ENCODE measurements around the gene RSPH6A. TPM values are rescaled to one million over a fixed set of nuclear protein-coding genes. Genes with fewer than 3 reads are reported as not detected.

The RSPH6A gene
- total RNA-seq, 4 donors from 2014 or later = 0.38 to 0.68 TPM; not detected in 2

DNA sequence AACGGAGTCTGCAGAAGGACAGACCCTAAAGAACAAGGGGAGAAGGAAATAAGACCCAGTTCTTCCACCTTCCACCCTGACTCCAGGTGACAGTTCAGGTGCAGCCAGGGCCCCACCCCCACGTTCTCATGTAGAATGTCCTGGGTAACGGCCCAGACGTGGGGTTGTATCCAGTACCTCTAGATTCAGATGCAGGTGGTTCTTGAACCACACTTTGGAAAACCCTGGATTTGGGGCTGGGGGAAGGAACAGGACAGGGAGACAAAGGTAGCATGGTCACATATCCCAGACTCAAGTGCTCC, 35.0 kb downstream of the RSPH6A start:
- Histone ChIP-seq H3K4me1 (peaks cover 59% of the 10 kb centered on the region), H3K9me3 (no peaks in the 10 kb centered on the region), H3K36me3 (peaks cover 17% of the 10 kb centered on the region), H3K4me3 (peak overlapping the region; percentile 43), H3K27me3 (no peaks in the 10 kb centered on the region), H3K27ac (no peak overlapping the region)
- no peak for DNase-seq (ENCODE audit: low spot score in 2 of 2)
- TF ChIP-seq POLR2AphosphoS5 (IDR thresholded peaks at IDR 0.05) (no peak), POLR2A (IDR thresholded peaks at IDR 0.05) (no peak), EP300 (IDR thresholded peaks at IDR 0.05) (no peak)
- TF ChIP-seq, protein P1, sequence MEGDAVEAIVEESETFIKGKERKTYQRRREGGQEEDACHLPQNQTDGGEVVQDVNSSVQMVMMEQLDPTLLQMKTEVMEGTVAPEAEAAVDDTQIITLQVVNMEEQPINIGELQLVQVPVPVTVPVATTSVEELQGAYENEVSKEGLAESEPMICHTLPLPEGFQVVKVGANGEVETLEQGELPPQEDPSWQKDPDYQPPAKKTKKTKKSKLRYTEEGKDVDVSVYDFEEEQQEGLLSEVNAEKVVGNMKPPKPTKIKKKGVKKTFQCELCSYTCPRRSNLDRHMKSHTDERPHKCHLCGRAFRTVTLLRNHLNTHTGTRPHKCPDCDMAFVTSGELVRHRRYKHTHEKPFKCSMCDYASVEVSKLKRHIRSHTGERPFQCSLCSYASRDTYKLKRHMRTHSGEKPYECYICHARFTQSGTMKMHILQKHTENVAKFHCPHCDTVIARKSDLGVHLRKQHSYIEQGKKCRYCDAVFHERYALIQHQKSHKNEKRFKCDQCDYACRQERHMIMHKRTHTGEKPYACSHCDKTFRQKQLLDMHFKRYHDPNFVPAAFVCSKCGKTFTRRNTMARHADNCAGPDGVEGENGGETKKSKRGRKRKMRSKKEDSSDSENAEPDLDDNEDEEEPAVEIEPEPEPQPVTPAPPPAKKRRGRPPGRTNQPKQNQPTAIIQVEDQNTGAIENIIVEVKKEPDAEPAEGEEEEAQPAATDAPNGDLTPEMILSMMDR (IDR thresholded peaks at IDR 0.05) = no peak
- WGBS = 46% methylated on average over 4 of the region's 4 CpGs

DNA sequence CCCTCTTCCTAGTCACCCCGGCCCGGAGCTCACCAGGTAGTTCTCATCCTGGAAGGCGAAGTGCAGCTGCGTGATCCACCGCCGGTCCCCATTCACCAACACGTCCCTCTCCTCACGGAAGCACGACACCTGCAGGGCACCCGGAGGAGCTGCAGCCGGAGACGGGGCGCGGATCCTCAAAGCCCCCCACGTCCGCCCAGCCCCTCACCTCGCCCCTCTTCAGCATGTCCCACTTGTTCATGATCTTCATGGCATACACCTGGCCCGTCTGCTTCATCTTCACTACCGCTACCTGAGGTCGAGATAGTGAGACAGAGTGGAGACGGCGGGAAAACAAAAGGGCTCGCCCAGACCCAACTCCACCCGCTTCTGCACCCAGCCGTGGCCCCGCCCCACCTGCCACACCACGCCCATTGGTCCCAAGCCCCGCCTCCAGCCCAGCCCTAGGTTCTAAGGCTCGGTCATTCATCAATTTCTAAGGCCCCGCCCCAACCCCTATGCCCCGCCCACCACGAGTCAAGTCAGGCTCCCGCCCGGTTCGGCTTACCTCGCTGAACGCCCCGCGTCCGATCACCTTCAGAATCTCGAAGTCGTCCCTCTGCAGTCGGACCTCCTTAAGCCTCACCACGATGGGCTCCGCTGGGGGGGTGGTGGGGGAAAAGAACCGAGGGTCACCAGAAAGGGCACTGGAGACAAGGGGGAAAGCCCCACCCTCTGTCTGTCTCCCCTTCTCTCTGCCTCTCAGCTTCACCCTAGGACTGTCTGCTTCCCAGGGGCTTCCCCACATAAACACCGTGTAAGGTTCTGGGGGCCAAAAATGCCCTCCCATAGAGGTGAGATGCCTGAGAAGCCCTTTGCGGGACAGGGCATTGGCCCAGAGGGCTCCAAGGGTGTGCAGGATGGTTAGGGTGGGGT, 35.6 kb downstream of the RSPH6A start:
- no peaks in the 10 kb centered on the region for H3K9me3 ChIP-seq
- peaks cover 55% of the 10 kb centered on the region for H3K4me1 ChIP-seq
- peak; percentile 94 to 95 for DNase-seq (ENCODE audit: low spot score in 2 of 2)
- WGBS = 26% methylated on average over 44 of the region's 48 CpGs
- H3K36me3 ChIP-seq = peaks cover 21% of the 10 kb centered on the region
- TF ChIP-seq, protein P1 (IDR thresholded peaks at IDR 0.05) = peak; percentile 24 to 75
- TF ChIP-seq EP300 (IDR thresholded peaks at IDR 0.05) = no peak
- TF ChIP-seq POLR2A (IDR thresholded peaks at IDR 0.05) = no peak
- TF ChIP-seq POLR2AphosphoS5 (IDR thresholded peaks at IDR 0.05) = no peak
- H3K27ac ChIP-seq = no peak overlapping the region
- no peaks in the 10 kb centered on the region for H3K27me3 ChIP-seq
- H3K4me3 ChIP-seq = peak overlapping the region; percentile 43

DNA sequence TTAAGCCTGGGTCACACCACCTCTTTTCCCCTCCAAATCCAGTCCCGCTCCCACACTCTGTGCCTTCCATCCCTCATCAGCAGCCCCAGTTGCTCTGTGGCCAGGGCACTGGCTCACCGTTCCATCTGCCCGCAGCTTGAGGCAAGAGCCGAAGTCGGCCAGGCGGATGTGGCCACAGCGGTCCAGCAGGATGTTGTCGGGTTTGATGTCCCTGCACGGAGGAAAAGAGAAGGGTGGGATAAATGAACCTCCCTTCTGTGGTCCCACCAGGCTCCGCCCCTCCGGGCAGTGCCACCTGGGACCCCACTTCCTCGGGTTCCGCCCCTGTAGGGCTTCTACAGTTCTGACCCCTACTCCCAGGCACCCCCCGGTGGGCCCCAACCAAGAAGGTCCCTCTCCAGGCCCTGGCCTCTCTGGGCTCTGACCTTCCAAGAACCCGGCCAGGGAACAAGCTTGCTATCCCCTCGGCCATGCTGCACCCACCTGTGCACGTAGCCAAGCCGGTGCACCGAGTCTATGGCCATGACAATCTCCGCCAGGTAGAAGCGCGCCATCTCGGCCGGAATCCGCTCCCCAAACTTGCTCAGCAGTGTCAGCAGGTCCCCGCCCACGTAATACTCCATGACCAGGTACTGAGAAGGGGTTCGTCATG, 37.0 kb downstream of the RSPH6A start:
- no peak overlapping the region for H3K27ac ChIP-seq
- WGBS = 93% methylated on average over 14 of the region's 28 CpGs
- TF ChIP-seq, protein P1 (IDR thresholded peaks at IDR 0.05) = no peak
- TF ChIP-seq EP300 (IDR thresholded peaks at IDR 0.05) (no peak), POLR2AphosphoS5 (IDR thresholded peaks at IDR 0.05) (no peak), POLR2A (IDR thresholded peaks at IDR 0.05) (no peak)
- peaks cover 43% of the 10 kb centered on the region for H3K4me1 ChIP-seq
- H3K27me3 ChIP-seq = no peaks in the 10 kb centered on the region
- H3K4me3 ChIP-seq = no peak overlapping the region
- DNase-seq (ENCODE audit: low spot score in 2 of 2) = peak in 1 of 2 donors; percentile 78
- H3K9me3 ChIP-seq = no peaks in the 10 kb centered on the region
- peaks cover 21% of the 10 kb centered on the region for H3K36me3 ChIP-seq

DNA sequence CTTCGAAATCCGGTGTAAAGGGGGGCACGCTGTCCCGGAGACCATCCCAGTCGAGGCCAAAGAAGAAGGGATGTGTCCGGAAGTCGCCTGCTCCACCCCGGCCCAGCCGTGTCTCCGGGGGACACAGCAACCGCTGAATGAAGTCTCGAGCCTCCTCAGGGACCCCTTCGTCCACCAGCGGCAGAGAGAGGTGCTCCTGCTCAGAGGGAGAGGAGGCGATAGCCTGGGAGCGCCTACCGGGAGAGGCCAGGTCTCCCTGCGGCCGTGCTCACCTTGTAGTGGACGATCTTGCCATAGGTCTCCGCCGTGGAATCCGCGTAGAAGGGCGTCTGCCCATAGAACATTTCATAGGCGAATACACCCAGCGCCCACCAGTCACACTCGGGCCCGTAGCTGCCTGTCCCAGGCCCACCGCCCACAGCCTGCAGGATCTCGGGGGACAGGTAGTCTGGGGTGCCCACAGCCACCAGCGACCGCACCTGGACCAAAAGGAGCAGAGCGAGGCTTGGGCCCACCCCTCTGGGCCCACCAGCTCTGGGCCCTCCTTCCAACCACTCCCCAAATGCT, 37.6 kb downstream of the RSPH6A start:
- peaks cover 21% of the 10 kb centered on the region for H3K36me3 ChIP-seq
- no peak overlapping the region for H3K27ac ChIP-seq
- H3K4me3 ChIP-seq = no peak overlapping the region
- H3K9me3 ChIP-seq = no peaks in the 10 kb centered on the region
- DNase-seq (ENCODE audit: low spot score in 2 of 2) = no peak
- TF ChIP-seq POLR2A (IDR thresholded peaks at IDR 0.05) = no peak
- peaks cover 39% of the 10 kb centered on the region for H3K4me1 ChIP-seq
- no peaks in the 10 kb centered on the region for H3K27me3 ChIP-seq
- WGBS = 93% methylated on average over 24 of the region's 34 CpGs

DNA sequence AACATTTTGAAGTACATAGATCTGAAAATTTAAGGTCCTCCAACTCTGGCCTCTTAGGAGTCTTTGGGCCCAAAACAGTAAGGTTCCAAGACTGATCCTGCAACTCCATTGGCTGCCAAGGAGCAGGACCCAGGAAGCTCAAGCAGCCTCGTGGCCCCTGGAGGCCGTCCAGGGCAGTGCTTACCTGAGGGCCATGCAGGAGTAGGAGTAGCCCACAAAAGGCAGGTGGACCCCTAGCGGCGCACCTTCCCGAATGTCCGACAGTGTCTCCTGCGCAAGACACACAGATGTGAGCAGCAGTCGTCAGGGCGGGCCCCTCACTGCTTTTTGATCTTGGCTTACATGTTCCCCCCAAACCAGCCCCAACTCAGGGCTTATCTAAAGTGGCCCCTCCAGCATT, 40.3 kb downstream of the RSPH6A start:
- Histone ChIP-seq H3K27me3 (no peaks in the 10 kb centered on the region), H3K4me3 (no peak overlapping the region), H3K4me1 (peaks cover 24% of the 10 kb centered on the region), H3K27ac (no peak overlapping the region), H3K36me3 (peaks cover 21% of the 10 kb centered on the region), H3K9me3 (no peaks in the 10 kb centered on the region)
- TF ChIP-seq POLR2AphosphoS5 (IDR thresholded peaks at IDR 0.05) = no peak
- TF ChIP-seq, protein P1 (IDR thresholded peaks at IDR 0.05) = no peak
- no peak for TF ChIP-seq EP300 (IDR thresholded peaks at IDR 0.05)
- no peak for TF ChIP-seq POLR2A (IDR thresholded peaks at IDR 0.05)
- WGBS = 94% methylated on average over 9 of the region's 9 CpGs
- DNase-seq (ENCODE audit: low spot score in 2 of 2) = no peak

Measured in suprapubic skin (tissue), 4 donors.